Endometrial microvascular endothelial cells (primary cell): ENCODE results near the gene CDC42EP1. TPM values are rescaled to one million over a fixed set of nuclear protein-coding genes. Genes with fewer than 3 reads are reported as not detected.
"Not testable (repeated sequence)": the region's sequence is repeated elsewhere in the genome, so short reads cannot be mapped to it uniquely, and the experiment has no call there.

Experiments
- in situ Hi-C: cut with HindIII; loops from 2 replicates; pipeline ENCODE4 v1.10.0; 2017; ENCODE audit warnings: low sequenced_read_pairs, low pct_unique_long_range_greater_than_20kb; ENCODE audit errors: inconsistent ontology term
- total RNA-seq: library from RNA; depleted of rRNA; stranded (reverse); fragments of >200 nt; gene quantifications from one replicate; pipeline ENCODE4 v1.2.3, GENCODE V29; 2015; ENCODE audit errors: inconsistent ontology term

The CDC42EP1 gene, protein sequence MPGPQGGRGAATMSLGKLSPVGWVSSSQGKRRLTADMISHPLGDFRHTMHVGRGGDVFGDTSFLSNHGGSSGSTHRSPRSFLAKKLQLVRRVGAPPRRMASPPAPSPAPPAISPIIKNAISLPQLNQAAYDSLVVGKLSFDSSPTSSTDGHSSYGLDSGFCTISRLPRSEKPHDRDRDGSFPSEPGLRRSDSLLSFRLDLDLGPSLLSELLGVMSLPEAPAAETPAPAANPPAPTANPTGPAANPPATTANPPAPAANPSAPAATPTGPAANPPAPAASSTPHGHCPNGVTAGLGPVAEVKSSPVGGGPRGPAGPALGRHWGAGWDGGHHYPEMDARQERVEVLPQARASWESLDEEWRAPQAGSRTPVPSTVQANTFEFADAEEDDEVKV
- total RNA-seq = 72.2 TPM

DNA sequence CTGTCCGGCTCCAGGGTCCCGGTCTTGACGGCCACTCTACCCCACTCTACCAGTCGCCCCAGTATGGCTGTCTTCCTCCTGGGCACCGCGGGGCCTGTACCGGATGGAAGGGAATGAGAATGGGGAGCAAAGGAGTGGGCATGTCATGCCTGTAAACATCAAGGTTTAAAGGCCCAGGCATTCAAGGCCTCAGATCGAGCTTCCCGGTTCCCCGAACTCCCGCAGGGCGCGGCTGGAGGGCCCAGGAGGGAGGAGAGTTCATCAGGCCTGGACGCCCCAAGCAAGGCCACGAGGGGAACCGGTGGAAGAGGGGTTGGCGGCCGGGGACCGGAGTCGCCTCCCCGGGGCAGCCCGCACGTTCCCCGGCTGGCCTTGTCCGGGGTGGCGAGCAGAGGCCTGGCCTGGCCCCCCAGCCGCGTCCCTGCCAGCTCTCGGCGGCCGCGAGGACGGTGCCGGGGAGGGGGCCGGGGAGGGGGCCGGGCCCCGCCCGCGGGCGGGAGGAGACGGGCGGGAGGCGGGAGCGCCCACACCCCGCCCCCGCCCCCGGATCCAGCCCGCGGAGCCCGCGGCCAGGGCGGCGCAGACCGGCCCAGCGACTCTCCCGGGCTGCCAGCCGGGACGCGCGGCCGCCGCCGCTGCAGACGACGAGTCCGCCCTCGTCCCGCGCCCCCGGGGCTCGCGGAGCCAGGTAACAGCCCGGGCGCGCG lies at the start of gene CDC42EP1:
Gene CDC42EP1, plus strand, starts transcription at position 580 of the 707 bp plus-strand sequence. CDS start 5,870 bp downstream, outside the sequence.
- in situ Hi-C loops = no loop called here

DNA sequence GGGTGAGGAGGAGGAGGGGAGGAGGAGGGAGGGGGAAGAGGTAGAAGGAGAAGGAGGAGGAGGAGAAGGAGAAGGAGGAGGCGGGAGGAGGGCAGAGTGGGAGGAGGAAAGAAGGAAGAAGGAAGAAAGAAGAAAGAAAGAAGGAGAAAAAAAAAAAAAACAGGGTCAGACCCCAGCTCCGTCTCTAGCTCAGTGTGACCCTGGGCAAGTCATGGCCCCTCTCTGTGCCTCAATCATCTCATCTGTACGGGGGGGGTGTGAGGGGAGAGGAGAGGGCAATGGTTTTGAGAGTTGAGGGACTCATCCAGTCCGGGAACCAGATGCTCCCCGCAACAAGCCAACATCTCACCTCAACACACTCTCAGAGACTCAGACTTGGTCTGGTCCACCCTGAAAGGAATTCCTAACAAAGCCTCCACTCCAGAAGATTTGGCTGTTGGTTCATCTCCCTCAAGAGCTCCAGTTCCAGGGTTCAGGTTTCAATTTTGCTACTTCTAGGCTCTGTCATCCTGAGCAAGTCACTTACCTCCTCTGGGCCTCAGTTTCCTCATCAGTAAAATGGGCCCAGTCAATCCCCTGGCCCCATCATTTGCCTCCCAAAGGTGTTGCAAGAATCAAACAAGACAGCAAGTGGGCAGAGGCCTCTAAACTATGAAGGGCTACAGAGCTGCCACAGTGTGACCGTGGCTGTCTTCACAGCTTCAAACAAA lies 48.7 kb upstream of the CDC42EP1 start:
- in situ Hi-C loops = no loop called here

DNA sequence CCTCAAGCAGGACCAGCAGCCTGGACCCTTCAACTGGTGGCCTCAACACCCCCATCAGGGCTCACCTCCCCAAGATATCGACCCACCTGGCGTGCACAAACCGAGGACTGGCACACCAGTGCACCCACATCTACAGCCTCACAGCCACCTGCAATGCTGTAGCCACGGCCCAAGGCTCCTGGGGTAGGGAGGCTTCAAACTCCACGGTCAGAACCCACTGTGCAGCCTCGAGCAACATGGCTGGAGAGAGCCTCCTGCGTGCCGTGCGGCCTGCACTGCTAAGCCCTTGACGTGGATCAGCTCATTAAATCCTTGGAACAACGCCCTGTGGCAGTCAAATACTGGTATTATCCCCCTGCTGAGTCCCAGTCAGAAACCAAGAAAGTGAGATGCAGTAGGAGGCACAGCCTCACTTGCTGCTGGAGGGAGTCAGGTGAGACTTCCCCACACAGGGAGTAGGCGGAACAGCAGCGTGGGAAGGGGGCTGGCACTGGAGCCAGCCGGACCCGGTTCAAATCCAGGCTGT lies 45.7 kb upstream of the CDC42EP1 start:
- in situ Hi-C loops = no loop called here

DNA sequence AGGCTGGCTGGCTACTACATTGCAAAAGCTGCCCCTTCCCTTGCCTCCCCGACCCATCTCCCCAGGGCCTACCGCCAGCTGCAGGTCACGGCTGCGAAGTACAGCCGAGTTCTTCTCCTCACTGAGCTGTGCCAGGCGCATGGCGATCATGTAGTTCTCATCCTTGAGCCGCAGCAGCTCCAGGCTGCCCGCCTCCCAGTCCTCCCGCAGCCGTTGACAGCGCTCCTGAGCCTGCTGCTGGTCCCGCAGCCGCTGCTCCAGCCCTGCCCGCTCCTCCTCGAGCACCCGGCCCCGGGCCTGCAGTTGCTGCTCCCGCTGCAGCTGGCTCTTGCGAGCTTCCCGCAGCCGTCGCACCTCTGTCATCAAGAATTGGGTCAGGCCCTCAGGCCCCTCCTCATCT lies 44.4 kb upstream of the CDC42EP1 start:
- in situ Hi-C loops = no loop called here

DNA sequence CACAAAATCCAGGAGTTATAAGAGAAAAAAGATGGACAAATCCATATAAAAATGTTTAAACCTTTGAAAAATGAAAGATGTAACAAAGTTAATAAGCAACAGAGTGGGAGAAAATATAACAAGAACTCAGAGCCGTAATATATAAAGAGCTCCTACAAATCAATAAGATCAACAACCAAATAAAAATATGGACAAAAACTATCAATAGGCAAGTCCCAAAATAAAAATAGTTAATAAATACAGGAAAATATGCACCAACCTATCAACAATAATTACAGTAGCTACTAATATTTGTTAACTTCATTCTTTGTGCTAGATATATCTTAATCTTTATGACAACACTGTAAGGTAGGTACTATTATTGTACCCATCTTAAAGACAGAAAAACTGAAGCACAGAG lies 43.8 kb upstream of the CDC42EP1 start:
- in situ Hi-C loops = no loop called here

DNA sequence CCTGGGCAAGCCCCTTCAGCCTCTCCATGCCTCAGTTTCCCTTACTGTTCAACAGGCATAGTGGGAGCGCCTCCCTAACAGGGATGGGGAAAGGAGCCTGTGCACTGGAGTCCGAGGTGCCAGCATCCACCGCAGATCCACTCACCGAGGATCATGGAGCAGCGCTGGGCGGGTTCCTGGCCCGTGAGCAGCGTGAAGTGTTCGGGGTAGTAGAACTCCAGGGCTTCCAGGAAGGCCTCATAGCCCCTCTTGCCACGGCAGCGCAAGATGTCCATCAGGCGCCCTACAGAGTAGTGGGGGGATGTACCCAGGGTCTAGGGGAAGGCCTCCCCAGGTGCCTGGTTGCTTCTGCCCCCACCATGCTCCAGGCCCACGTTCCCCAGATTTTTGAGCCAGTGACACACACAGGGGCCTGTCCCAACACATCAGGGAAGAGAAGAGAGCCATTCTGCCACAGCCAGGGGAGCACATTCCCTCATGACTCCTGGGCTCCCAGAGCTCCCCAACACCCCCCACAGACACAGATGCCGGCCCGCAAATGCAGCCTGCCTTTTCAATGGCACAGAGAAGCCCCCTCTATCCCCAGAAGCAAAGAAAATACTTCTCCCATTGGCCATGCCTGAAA lies 42.3 kb upstream of the CDC42EP1 start:
- in situ Hi-C loops = no loop called here

DNA sequence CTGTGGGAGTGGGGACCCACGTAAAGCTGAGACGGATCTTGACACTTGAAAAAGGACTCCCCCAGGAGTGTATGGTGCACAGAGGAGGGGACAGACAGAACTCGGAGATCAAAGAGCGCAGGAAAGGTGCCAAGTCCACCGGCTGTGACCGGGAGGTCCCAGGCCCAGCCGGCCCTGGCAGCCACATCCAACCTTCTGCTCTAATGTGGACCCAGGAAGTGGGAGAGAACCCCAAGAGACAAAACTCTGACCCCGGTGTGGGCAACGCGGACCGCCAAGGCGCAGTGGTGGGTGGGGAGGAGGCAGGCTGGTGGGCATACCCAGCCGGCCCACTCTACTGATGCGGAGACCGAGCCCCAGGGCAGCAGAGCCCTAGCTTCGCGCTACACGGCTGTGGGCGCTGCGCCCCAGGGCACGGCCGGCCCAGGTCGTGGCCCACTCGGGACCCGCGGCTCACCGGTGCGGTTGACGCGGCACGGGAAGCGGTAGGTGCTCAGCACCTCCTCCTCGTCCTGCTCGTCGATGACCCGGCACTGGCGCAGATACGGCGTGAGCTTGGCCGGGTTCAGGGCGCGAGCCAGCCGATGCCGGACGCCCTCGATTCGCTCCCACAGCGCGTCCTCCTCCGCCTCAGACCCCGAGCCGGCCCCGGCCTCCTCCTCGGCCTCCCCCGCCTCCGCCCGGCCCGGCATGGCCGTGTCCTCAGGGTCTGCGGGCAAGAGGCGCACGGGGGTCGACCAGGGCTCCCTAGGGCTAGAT lies 41.6 kb upstream of the CDC42EP1 start:
- in situ Hi-C loops = no loop called here

DNA sequence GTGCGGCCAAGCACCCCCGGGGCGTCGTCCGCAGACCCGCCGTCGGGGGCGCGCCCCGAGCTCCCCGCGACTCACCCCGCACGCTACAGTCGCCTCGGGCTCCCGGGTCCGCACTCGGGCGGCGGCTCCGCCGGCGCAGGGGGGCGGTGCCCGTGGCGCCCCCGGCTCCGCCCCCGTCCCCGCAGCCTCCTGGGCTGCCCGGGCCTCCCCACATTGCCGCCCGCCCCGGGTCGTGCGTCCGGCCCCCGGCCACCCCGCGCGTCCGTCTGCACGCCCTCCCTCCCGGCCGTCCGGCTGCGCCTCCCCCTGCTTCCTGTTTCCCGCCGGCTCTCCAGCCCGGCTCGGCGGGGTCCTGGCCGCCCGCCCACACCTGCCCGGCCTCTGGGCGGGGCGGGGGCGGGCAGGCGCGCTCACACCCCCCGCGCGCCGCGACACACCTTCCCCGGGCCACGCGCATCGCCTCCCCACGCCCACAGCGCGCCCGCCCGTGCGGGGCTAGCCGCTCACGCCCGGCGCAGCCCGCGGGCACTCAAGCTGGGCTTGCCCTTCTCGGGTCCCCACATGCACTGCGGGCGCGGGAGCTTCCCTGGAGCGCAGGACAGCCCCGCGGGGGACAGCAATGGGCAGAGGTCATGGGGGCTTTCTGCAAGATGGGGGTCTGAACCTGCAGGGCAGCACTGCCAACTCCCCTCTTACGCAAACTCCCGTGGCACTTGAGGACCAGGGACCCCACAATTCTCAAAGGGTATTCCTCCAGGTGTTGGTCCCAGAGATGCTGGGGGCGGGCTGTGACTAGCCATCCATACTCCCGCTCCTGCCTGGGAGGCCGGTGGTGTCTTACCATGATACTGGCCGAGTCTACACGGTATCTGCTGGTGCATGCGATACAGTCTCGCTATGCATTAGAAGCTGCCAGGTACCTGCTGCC lies 40.7 kb upstream of the CDC42EP1 start, which contains the start of gene CARD10:
Gene CARD10, minus strand, starts transcription at position 148 of the 928 bp plus-strand sequence. CDS start 215 bp downstream, outside the sequence.
- in situ Hi-C loops = no loop called here

DNA sequence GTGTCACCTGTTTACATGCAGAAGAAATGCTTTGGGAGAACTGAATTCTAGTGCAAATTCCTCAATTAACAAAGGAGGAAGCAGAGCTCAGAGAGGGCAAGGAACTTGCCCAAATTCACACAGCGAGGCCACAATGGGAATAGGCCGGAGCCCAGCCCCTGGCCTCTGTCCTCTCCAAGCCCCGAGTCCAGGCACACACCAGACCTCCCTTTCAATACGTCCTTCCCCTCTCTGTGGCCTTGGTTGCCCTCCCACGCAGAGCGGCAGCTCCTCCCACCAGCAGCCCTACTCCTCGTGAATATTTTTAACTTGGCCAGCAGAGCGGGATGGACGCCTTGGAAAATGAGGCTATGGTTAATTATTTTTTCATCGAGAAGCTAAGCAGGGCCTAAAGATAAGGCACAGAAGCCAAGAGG lies 39.5 kb upstream of the CDC42EP1 start:
- in situ Hi-C loops = no loop called here

DNA sequence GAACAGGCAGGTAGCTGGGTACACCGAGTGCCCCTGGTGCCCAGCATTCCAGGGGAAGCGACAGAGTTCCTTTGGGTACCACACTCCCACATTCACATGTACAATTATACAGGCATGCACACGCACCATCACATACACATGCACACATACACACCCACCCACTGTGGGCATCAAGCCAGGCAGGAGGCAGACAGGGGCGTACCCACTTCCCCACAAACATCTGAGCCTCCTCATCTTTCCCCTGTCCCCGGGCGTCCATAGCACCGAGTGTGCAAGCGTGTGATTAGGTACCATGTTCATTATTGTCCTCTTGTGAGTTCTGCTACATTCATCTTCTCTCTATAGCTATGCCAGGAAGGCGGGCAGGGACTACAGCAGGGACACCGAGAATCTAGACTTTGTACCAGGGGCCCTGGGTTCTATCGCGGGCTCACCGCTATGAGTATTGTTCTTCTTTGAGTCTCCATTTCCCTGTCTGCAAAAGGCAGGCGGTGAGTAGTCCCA lies 39.0 kb upstream of the CDC42EP1 start:
- in situ Hi-C loops = no loop called here

DNA sequence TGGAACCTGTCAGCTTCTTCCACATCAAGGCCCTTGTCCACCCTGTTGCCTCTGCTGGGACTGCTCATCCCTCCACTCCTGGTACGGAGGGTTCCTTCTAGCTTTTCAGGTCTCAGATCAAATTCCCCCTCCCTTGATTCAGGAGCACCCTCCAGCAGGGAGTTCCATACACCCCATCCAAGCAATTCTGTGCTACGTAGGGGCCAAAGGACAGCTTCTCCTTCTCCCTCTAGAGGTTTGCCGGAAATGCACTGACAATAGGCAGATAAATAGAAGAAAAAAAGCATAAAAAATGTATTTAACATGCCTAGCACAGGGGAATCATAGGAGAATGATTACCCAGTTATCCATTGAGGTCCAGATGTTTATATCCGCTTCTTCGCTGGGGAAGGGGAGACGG lies 37.8 kb upstream of the CDC42EP1 start:
- in situ Hi-C loops = no loop called here

DNA sequence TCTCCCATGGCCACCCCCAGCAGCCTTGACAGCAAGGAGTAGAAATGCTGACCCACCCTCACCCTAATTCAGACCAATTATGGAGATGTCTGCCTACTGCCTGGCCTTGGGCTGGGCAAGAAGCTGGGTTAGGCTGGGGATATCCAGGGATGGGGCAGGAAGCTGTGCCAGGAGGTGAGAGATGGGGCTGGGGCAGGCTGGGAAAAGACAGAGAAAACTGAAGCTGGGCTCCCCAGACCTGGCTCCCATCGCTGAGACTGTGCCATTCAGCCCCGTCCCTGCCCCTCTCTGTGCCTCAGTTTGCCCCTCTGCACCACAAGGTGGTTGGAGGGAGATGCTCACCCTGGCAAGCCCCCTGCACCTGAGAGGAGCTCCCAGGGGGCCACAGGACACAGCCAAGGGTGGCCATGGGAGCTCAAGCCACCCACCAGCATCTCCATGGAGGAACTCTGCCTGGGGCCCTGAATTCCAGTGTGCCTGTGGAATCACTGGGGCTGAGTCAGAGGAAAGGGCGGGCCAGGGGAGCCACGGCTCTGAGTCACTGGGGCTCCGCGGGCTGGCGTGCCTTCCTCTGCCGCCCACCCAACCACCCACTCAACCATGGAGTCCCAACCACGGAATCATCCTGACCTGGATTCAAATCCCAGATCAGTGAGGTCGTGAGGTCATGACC lies 35.1 kb upstream of the CDC42EP1 start:
- in situ Hi-C loops = no loop called here

DNA sequence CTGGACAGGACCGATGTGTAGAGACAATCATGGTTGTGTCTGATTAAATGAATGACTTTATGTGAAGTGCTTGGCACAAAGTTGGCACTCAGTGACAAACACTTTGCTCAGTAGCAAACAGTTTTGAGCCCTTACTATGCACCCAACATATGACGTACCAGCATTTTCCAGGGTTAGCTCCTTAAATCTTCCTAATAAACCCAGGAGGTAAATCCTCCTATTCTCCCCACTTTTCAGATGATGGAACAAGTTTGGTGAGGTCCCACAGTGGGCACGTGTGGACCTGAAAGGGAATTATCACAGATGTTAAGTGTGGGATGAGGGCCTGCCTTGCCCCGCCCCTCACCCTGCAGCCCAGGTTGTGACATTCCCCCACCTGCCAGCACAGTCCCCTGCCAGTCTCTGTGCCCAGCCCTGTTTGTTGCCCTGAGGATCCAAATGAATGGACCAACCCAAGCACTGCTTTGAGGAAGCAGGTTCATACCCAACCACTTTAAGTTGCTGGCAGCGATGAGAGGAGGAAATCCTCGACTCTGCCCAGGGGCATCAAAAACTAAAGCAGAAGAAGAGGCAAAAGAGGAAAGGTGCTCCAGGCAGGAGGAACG lies 34.4 kb upstream of the CDC42EP1 start:
- in situ Hi-C loops = no loop called here

DNA sequence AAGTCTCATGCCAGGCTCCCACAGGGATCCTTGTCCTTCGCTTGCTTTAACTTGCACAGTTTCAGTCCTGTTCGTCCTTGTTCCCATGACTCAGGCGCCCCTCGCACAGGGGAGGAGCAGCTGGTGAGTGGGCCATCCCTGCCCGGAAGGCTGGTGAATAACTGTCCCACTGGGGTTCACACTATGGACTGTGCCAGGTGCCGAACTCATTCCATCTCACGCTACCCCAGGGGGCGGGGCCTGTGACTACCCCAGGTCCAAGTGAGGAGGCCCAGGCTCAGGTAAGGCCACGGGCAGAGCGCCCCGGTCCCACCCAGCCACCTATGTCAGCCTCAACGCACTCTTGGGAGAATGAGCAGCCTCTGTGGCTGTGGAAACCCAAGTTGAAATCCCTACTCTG lies 33.9 kb upstream of the CDC42EP1 start:
- in situ Hi-C loops = no loop called here

DNA sequence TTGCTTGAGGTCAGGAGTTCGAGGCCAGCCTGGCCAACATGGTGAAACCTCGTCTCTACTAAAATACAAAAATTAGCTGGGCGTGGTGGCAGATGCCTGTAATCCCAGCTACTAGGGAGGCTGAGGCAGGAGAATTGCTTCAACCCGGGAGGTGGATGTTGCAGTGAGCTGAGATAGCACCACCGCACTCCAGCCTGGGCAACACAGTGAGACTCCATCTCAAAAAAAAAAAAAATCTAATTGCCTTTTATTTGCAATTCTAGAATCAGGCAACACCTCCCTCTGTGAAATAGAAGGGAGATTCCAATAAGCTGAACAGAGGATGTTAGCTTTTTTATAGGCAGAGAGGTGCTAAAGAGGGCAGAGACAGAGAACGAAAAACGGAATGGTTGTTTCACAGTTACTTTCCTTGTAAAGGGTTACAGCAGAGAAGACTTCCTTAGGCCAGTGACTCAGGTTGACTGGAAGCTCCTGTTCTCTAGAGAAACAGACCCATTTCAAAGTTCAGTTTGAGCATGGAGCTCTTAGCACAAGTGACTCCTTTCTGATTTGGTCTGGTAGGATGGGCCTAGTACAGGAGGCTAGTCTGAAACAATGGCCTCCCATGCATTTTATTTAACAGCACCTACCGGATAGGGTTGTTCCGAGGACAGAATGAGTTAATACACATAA lies 33.1 kb upstream of the CDC42EP1 start:
- in situ Hi-C loops = not testable (repeated sequence)

DNA sequence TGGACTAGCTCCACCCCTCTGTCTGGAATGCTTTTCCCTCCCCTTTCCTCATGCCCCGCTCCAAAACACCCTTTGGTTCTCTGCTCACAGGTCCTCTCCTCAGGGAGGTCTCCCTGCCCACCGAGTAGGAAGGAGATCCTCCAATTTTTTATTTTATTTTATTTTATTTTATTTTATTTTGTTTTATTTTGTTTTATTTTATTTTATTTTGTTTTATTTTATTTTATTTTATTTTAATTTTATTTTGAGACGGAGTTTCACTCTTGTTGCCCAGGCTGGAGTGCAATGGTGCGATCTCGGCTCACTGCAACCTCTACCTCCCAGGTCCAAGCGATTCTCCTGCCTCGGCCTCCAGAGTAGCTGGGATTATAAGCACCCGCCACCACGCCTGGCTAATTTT lies 32.3 kb upstream of the CDC42EP1 start:
- in situ Hi-C loops = not testable (repeated sequence)
